Uterus (tissue), 2 donors: ENCODE data around the gene ALDH3B1.
"Not testable (repeated sequence)": the region's sequence is repeated elsewhere in the genome, so short reads cannot be mapped to it uniquely, and the experiment has no call there.

Experiments
- POLR2A ChIP-seq, 2 donors: fragments of 450-650 bp; IDR thresholded peaks; one replicate each; pipeline ENCODE4 v1.6.1; 2016; ENCODE audit warnings: antibody characterized with exemption in 2 of 2, mild to moderate bottlenecking in 1 of 2, moderate library complexity in 1 of 2
- TF ChIP-seq, protein P1 (sequence below), 4 experiments: fragments of 200-600 bp in 2 of 4; fragments of 450-650 bp in 2 of 4; sonication (generic) in 2 of 4; IDR thresholded peaks; one replicate each; pipeline ENCODE4 v1.5.1; 2016 to 2019; ENCODE audit warnings: antibody characterized with exemption in 4 of 4, mild to moderate bottlenecking in 2 of 4, moderate library complexity in 1 of 4

DNA sequence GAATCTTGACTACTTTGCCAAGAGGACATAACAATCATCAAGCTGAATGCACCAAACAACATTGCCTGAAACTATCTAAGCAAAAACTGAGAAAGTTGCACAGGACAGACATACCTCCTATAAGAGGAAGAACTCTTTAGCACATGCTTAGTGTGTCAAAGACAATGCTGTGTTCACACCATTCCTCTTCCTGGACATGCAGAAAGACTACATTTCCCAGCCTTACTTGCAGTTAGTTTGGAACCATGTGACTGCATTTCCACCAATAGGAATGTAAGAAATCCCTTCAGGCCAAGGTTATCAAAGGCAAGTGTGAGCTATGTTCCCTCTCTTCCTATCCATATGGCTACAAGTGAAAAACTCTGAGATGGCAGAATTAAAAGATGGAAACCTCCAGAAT, 45.4 kb upstream of the ALDH3B1 start:
- TF ChIP-seq, protein P1, sequence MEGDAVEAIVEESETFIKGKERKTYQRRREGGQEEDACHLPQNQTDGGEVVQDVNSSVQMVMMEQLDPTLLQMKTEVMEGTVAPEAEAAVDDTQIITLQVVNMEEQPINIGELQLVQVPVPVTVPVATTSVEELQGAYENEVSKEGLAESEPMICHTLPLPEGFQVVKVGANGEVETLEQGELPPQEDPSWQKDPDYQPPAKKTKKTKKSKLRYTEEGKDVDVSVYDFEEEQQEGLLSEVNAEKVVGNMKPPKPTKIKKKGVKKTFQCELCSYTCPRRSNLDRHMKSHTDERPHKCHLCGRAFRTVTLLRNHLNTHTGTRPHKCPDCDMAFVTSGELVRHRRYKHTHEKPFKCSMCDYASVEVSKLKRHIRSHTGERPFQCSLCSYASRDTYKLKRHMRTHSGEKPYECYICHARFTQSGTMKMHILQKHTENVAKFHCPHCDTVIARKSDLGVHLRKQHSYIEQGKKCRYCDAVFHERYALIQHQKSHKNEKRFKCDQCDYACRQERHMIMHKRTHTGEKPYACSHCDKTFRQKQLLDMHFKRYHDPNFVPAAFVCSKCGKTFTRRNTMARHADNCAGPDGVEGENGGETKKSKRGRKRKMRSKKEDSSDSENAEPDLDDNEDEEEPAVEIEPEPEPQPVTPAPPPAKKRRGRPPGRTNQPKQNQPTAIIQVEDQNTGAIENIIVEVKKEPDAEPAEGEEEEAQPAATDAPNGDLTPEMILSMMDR (IDR thresholded peaks at IDR 0.05), result not testable (repeated sequence)
- TF ChIP-seq POLR2A (IDR thresholded peaks at IDR 0.05), result not testable (repeated sequence)
